ENCODE results near the gene SULT1A3.
"Not testable (repeated sequence)": the region's sequence is repeated elsewhere in the genome, so short reads cannot be mapped to it uniquely, and the experiment has no call there.

GRCh38 chr16:30205541-30206236 is 6.6 kb downstream of the SULT1A3 start:
- not testable (repeated sequence) for TF ChIP-seq CTCF (IDR thresholded peaks at IDR 0.05 in 2 of 3, conservative IDR thresholded peaks at IDR 0.05 in 1 of 3; ENCODE audit: borderline replicate concordance in 1 of 3, insufficient read depth in 1 of 3, low read depth in 2 of 3, low read length in 2 of 3); MAX (IDR thresholded peaks at IDR 0.05); RAD21 (IDR thresholded peaks at IDR 0.05; ENCODE audit: low read depth); CBX3 (IDR thresholded peaks at IDR 0.05; ENCODE audit: low read depth); EZH2phosphoT487 (IDR thresholded peaks at IDR 0.05; ENCODE audit: borderline replicate concordance); POLR2A (IDR thresholded peaks at IDR 0.05; ENCODE audit: borderline replicate concordance, extremely low read depth, insufficient read depth, insufficient read length); CEBPB (IDR thresholded peaks at IDR 0.05; ENCODE audit: low read depth); SP1 (IDR thresholded peaks at IDR 0.05; ENCODE audit: low read depth); ZFX (IDR thresholded peaks at IDR 0.05); ZNF274 (IDR thresholded peaks at IDR 0.05; ENCODE audit: low read depth, low read length); EGR1 (IDR thresholded peaks at IDR 0.05; ENCODE audit: low read depth); TCF7L2 (IDR thresholded peaks at IDR 0.05; ENCODE audit: borderline replicate concordance, extremely low read depth, insufficient read depth, insufficient read length); POLR2AphosphoS5 (IDR thresholded peaks at IDR 0.05; ENCODE audit: low read depth, low read length)
